Natural killer cell treated with Interleukin-12 subunit alpha and Interleukin-12 subunit beta and Interleukin-15 and Interleukin-18, amount 100 ng/mL, for 72 hours (primary cell): ENCODE results near the gene GAB4. TPM values are rescaled to one million over a fixed set of nuclear protein-coding genes. Genes with fewer than 3 reads are reported as not detected.
"Not testable (repeated sequence)": the region's sequence is repeated elsewhere in the genome, so short reads cannot be mapped to it uniquely, and the experiment has no call there.

ENCODE experiments used
- ATAC-seq, 2 donors: fragments of 150-1000 bp; cut with Tn5 transposase in 1 of 2; sonication (Bioruptor Pico), chemical (Tn5 transposase) in 1 of 2; 2 replicates each; pipeline ENCODE4 v1.10.0; 2021
- DNase-seq: peaks from one replicate; pipeline ENCODE4 v3.0.0; 2022; ENCODE audit warnings: low spot score
- H3K27ac Mint-ChIP-seq, 2 donors: 1 replicate in 1 of 2; 2 replicates in 1 of 2; pipeline ENCODE4 v1.8.0; 2022; ENCODE audit warnings: mixed read lengths in 2 of 2, mild to moderate bottlenecking in 1 of 2, moderate library complexity in 1 of 2
- H3K27me3 Mint-ChIP-seq, 2 donors: 1 replicate in 1 of 2; 2 replicates in 1 of 2; pipeline ENCODE4 v1.8.0; 2022; ENCODE audit warnings: mixed read lengths in 2 of 2
- H3K36me3 Mint-ChIP-seq: one replicate; pipeline ENCODE4 v1.8.0; 2022; ENCODE audit warnings: mixed read lengths
- H3K4me1 Mint-ChIP-seq, 2 donors: 1 replicate in 1 of 2; 2 replicates in 1 of 2; pipeline ENCODE4 v1.8.0; 2022; ENCODE audit warnings: low read depth in 2 of 2, mixed read lengths in 2 of 2, mild to moderate bottlenecking in 1 of 2
- H3K4me3 Mint-ChIP-seq: one replicate; pipeline ENCODE4 v1.8.0; 2022; ENCODE audit warnings: mixed read lengths
- H3K9me3 Mint-ChIP-seq: 2 replicates; pipeline ENCODE4 v1.8.0; 2022; ENCODE audit warnings: mixed read lengths
- total RNA-seq, 2 donors: library from RNA; stranded (reverse); gene quantifications; one replicate each; pipeline ENCODE4 v1.2.3, GENCODE V29; 2022

Gene GAB4
- total RNA-seq, 2 donors from 2014 or later, result not detected

DNA sequence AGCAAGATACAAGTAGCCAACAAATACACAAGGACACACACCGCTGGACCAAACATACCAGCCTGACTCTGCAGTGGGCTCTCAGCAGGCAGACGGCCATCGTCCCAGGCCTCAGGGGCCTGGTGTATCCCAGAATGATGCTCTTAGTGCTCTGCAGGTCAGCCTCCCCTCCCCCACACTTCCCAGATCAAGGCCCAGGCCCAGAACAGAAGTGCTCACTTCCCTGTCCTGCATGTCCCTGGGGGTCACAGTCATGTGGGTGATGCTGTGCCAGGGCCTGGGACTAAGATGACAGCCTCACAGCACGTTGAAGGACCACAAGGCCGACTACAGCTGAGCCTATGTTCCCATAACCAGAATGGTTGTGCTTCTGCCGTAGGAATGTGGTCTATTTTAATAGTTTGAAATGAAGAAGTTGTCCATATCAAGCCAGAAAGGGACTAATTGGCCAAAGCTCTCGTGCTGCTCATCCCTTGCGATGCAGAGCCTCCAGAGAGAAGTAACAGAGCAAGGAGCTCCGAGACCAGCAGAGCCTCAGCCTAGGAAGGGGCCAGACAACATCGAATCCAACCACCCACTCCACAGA is 48.6 kb downstream of the GAB4 start:
- no peak for ATAC-seq
- no peak for DNase-seq
- Mint-ChIP-seq H3K27ac (no peak overlapping the region), H3K9me3 (no peaks in the 10 kb centered on the region), H3K27me3 (no peaks in the 10 kb centered on the region), H3K36me3 (no peaks in the 10 kb centered on the region), H3K4me3 (no peak overlapping the region), H3K4me1 (peaks cover 8 to 19% of the 10 kb centered on the region in 2 donors)

DNA sequence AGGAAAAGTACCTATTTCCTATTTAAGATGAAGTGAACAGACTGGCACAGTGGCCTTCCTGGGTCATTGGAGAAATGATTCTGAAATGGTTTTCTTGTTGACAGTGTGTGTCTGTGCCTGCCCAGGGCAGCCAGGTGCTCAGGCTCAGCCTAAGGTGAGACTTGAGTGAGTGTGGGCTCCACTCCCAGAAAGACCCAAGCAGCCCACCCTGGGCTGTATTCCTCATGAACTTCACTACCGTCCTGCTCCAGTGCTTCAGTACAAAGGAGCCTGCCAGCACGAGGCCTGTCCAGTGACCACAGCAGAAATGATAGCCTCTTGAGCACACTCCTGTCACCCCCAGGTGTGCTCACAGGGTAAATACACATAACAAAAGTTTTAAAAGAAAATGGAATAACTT is 49.5 kb downstream of the GAB4 start:
- peaks cover 13 to 22% of the 10 kb centered on the region in 2 donors for H3K4me1 Mint-ChIP-seq
- no peaks in the 10 kb centered on the region for H3K9me3 Mint-ChIP-seq
- no peak overlapping the region for H3K4me3 Mint-ChIP-seq
- no peaks in the 10 kb centered on the region for H3K36me3 Mint-ChIP-seq
- H3K27me3 Mint-ChIP-seq, result no peaks in the 10 kb centered on the region
- ATAC-seq (no peak), DNase-seq (no peak)
- no peak overlapping the region for H3K27ac Mint-ChIP-seq

DNA sequence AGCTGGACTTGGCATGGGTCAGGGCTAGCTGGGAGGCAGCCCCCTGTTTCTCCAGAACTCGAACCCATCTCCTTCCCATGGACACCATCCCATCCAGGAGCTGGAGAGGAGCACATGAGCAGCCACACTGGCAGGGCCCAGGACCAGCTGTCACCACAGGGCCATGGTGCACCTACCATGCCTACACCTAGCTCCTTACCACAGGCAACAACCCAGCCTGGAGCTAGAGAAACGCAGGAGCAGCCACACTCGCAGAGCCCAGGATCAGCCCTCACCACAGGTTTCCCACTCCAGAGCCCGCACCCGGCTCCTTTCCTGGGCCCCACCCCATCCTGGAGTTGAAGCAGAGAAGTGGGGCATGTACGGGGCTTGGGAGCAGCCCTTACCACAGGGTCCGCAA is 50.2 kb downstream of the GAB4 start:
- H3K27me3 Mint-ChIP-seq, result no peaks in the 10 kb centered on the region
- DNase-seq (no peak), ATAC-seq (no peak)
- H3K9me3 Mint-ChIP-seq, result no peaks in the 10 kb centered on the region
- H3K4me1 Mint-ChIP-seq, result peaks cover 13 to 22% of the 10 kb centered on the region in 2 donors
- H3K36me3 Mint-ChIP-seq, result no peaks in the 10 kb centered on the region
- H3K4me3 Mint-ChIP-seq, result no peak overlapping the region
- no peak overlapping the region for H3K27ac Mint-ChIP-seq

DNA sequence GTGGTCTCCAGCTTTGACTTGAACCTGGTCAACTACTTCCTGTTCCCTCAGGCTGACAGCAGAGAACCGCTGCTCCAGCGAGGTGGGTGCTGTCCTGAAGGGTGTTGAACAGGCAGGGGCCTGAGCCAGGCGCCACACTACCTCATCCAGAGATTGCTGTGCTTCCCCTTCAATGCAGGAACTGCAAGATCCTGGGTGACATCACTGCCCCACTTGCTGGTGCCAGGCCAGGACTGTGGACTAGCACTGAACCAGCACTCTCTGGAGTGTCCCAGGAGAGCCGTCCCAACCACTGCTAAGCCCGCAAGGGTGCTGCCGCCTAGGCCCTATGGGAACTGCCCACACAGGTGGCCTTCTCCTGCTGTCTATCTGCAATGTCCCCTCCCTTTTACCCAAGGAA is 51.7 kb downstream of the GAB4 start:
- no peak overlapping the region for H3K4me3 Mint-ChIP-seq
- H3K4me1 Mint-ChIP-seq, result peaks cover 13 to 22% of the 10 kb centered on the region in 2 donors
- H3K36me3 Mint-ChIP-seq, result no peaks in the 10 kb centered on the region
- DNase-seq (no peak), ATAC-seq (peak in 1 of 2 donors; percentile 43)
- H3K27ac Mint-ChIP-seq, result no peak overlapping the region
- H3K9me3 Mint-ChIP-seq, result no peaks in the 10 kb centered on the region
- no peaks in the 10 kb centered on the region for H3K27me3 Mint-ChIP-seq

DNA sequence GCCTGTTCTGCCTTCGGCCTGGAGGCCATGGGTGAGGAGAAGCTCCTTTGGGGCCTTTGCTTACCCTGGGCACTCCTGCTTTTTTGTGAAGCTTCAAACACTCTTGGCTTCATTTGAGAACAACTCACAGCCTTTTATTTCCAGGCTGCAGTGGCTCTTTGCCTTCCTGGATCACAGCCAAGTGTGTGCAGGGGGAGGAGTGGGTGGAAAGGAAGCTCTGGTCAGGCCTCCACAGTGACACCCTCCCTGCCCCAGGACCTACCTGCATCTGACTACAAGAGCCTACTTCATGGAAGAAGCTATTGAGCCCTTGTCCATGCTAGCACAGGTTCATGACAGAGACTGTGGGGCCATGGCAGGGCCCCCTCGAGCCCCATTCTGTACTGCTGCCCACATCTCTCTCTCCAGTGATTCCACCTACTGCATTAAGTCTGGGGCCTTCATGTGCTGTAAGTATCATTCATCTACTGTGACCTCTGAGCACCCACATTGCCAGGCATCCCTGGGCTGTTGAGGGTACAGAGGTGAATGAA is 52.3 kb downstream of the GAB4 start:
- DNase-seq (no peak), ATAC-seq (peak in 1 of 2 donors; percentile 28)
- Mint-ChIP-seq H3K4me1 (peaks cover 13 to 22% of the 10 kb centered on the region in 2 donors), H3K9me3 (no peaks in the 10 kb centered on the region), H3K36me3 (no peaks in the 10 kb centered on the region), H3K4me3 (no peak overlapping the region), H3K27me3 (no peaks in the 10 kb centered on the region), H3K27ac (no peak overlapping the region)

DNA sequence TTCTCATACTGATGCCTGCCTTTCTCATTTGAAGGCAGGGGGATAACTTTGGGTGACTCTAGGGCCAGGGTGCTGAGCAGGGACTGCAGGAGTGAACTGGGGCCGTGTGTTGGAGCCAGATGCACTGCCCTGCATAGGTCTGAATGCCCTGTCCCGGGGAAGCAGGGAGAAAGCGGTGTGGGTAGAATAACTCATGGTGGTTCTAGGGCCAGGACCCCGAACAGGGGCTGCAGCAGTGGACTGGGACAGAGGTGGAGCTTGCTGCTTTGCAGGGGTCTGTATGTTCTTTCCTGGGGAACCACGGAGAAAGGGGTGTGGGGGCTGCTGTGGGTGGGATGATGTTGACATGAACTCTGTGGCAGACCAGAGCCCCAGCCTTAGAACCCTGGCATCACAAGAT is 52.9 kb downstream of the GAB4 start:
- Mint-ChIP-seq H3K27me3 (no peaks in the 10 kb centered on the region), H3K27ac (no peak overlapping the region), H3K9me3 (no peaks in the 10 kb centered on the region), H3K4me3 (no peak overlapping the region), H3K36me3 (no peaks in the 10 kb centered on the region), H3K4me1 (peaks cover 15 to 22% of the 10 kb centered on the region in 2 donors)
- ATAC-seq (no peak), DNase-seq (no peak)

DNA sequence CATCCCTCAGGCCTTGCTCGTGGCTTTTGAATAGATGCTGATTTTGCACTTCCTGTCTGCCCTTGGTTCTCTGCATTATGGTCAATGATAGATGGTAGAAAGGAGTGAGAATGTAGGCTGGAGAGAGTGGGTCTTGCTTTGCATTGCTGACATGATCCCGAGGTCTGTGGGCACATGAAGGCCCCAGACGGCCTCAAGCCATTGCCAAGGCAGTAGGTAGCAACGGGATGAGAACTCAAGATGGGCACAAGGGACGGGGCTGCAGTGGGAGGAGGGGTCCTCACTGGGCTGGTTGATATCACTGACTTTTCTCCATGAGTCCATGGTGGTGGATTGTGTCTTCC is 54.0 kb downstream of the GAB4 start:
- Mint-ChIP-seq H3K27ac (no peak overlapping the region), H3K4me1 (peaks cover 19 to 22% of the 10 kb centered on the region in 2 donors), H3K27me3 (no peaks in the 10 kb centered on the region), H3K36me3 (no peaks in the 10 kb centered on the region), H3K9me3 (no peaks in the 10 kb centered on the region), H3K4me3 (no peak overlapping the region)
- ATAC-seq, result no peak
- DNase-seq, result no peak

DNA sequence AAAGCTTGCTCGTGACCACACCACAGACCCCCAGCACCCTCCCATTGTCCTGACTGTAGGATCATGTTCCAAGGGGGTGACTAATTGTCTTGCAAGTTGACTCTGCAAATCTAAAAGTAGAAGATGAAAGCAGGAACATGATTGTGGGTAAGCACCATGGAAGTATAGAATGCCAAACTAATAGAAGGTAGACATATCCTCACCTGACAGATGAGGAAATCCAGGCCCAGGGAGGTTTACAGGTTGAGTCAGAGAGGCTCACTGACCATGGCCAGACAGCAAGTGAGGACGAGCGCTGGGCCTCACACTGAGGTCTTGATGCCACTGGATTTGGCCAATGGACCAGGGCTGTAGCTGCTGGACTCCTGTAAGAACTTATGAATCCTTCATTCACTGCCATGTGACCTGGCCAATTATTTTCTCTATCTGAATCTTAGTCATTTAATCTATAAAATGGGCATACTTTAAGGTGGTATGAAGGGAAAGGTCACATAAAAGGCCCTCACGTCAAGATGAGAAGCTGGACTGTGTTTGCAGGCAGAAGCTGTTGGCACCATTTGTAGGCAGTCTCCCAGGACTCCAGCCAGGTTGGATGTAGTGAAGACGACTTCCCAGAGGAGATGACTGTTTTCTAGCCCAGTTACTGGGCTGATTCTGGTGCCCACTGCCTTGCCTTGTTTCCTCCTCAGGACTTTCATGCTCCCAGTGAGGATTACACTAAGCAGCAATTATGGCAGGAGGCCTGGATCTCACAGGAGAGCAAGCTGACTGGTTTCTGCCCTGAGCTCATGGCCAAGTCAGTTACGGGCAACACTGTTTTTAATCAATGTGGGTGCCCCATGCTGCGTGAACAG is 54.6 kb downstream of the GAB4 start:
- Mint-ChIP-seq H3K9me3 (no peaks in the 10 kb centered on the region), H3K4me1 (peaks cover 19 to 22% of the 10 kb centered on the region in 2 donors), H3K36me3 (no peaks in the 10 kb centered on the region), H3K27ac (no peak overlapping the region), H3K27me3 (no peaks in the 10 kb centered on the region), H3K4me3 (no peak overlapping the region)
- DNase-seq (no peak), ATAC-seq (no peak)

DNA sequence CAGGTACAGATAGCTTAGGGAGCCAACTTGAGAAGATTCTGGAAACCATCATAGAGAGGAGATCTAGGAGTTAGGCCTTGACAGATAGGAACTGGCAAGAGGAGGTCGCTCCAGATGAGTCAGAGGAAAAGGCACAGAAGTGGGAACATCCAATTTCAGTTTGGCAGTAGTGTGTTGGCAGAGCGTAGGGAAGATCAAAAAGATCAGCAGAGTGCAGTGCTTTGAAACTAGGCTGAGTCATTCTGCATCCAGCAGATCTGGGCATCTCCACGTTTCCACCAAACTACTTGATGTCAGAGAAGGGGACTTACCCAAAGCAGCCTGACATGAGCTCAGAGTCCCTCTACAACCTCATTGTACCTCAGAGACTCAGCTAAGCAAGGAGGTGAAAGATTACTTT is 58.5 kb downstream of the GAB4 start:
- Mint-ChIP-seq H3K4me3 (no peak overlapping the region), H3K27me3 (no peaks in the 10 kb centered on the region), H3K9me3 (no peaks in the 10 kb centered on the region), H3K4me1 (peaks cover 2 to 11% of the 10 kb centered on the region in 2 donors), H3K36me3 (no peaks in the 10 kb centered on the region), H3K27ac (no peak overlapping the region)
- no peak for ATAC-seq
- no peak for DNase-seq

DNA sequence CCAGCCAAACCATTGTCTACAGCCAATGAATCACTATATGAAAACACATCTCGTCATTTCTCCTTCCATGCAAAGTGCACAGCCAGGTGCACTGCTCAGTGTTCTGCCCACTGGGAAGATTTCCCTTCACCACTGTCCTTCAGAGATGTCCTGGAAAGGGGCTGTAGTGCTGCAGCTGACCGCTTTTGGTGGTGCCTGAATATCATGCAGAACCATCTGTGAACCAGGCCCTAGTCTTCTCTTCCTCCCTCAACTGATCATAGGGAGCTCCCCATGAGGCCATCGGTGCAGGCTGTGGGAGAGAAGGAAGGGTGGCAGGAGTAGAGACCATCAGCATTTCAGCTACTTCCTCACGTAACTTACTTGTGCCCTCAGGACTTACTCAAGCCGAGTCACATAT is 70.2 kb downstream of the GAB4 start:
- no peak for DNase-seq
- no peaks in the 10 kb centered on the region for H3K36me3 Mint-ChIP-seq
- no peaks in the 10 kb centered on the region for H3K9me3 Mint-ChIP-seq
- ATAC-seq, result no peak
- H3K27ac Mint-ChIP-seq, result no peak overlapping the region
- H3K27me3 Mint-ChIP-seq, result peaks cover 8 to 10% of the 10 kb centered on the region in 2 donors
- no peaks in the 10 kb centered on the region for H3K4me1 Mint-ChIP-seq
- H3K4me3 Mint-ChIP-seq, result no peak overlapping the region

DNA sequence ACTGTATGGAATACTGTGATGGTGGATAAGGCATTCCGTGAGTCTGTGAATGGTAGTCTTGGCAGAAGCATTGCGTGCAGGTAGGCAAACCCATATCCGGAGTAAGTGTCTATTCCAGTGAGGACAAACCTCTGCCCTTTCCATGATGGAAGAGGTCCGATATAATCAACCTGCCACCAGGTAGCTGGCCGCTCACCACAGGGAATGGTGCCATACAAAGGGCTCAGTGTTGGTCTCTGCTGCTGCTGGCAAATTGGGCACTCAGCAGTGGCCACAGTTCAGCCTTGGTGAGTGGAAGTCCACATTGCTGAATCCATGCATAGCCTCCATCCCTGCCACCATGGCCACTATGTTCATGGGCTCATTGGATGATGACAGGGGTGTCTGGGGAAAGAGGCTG is 70.8 kb downstream of the GAB4 start:
- not testable (repeated sequence) for H3K4me1 Mint-ChIP-seq, DNase-seq, ATAC-seq, H3K4me3 Mint-ChIP-seq, H3K9me3 Mint-ChIP-seq, H3K27ac Mint-ChIP-seq, H3K36me3 Mint-ChIP-seq, H3K27me3 Mint-ChIP-seq

DNA sequence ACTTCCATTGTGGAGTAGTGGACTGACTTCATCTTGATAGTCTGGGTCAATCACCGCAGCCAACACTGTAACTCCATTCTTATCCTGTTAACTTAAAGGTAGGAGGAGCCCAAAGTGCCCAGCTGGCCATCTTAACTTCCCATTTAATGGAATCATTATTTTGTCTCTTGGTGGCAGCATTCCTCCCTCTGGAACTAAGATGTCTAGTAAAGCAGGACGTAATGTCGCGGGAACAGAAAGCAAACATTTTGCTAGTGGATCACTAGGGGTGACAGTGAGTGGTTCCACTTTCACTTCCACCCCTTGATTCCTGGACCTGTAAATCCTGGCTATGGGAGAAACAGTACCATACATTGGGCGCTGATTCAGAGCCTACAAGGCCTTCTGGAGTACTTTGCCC is 71.4 kb downstream of the GAB4 start:
- ATAC-seq (no peak), DNase-seq (no peak)
- H3K4me1 Mint-ChIP-seq, result no peaks in the 10 kb centered on the region
- H3K27me3 Mint-ChIP-seq, result peaks cover 0 to 5% of the 10 kb centered on the region in 2 donors
- H3K9me3 Mint-ChIP-seq, result no peaks in the 10 kb centered on the region
- H3K27ac Mint-ChIP-seq, result no peak overlapping the region
- H3K36me3 Mint-ChIP-seq, result no peaks in the 10 kb centered on the region
- H3K4me3 Mint-ChIP-seq, result no peak overlapping the region

DNA sequence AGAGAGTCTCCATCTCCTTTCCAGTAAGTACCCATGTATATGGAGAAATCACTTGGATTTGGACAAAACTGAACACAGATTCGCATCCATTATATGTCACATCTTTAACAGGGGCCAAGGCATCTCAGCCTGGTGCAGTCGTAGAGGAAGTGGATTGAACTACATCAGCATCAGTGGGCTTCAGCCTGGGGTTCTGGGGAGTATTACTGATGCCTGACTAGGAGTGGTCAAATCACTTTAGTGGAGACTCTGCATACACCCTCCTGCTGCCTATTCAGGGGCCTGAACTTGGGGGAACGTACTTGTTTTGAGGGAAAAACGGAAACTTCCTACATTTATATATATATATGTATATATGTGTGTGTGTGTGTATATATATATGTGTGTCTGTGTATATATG is 72.8 kb downstream of the GAB4 start:
- no peaks in the 10 kb centered on the region for H3K4me1 Mint-ChIP-seq
- no peak overlapping the region for H3K4me3 Mint-ChIP-seq
- H3K27me3 Mint-ChIP-seq, result peaks cover 7 to 10% of the 10 kb centered on the region in 2 donors
- no peaks in the 10 kb centered on the region for H3K36me3 Mint-ChIP-seq
- DNase-seq (no peak), ATAC-seq (no peak)
- H3K9me3 Mint-ChIP-seq, result no peaks in the 10 kb centered on the region
- no peak overlapping the region for H3K27ac Mint-ChIP-seq
